Endodermal cell (in vitro differentiated cells): ENCODE results near the gene CCDC124. TPM values are rescaled to one million over a fixed set of nuclear protein-coding genes. Genes with fewer than 3 reads are reported as not detected.

ENCODE experiments used
- DNase-seq: peaks from one replicate; pipeline ENCODE4 v3.0.0-alpha.2; 2017
- H3K27ac ChIP-seq: 2 replicates; pipeline ENCODE4 v1.5.1; 2013; ENCODE audit warnings: mild to moderate bottlenecking, low read depth, low read length, moderate library complexity
- H3K27me3 ChIP-seq: 2 replicates; pipeline ENCODE4 v1.6.1; 2013; ENCODE audit warnings: mild to moderate bottlenecking, low read length, moderate library complexity; ENCODE audit not compliant: insufficient read depth, control insufficient read depth, poor library complexity, severe bottlenecking
- H3K36me3 ChIP-seq: 2 replicates; pipeline ENCODE4 v1.7.0; 2013; ENCODE audit warnings: mild to moderate bottlenecking, low read length, moderate library complexity; ENCODE audit not compliant: control insufficient read depth, insufficient read depth
- H3K4me1 ChIP-seq: one replicate; pipeline ENCODE4 v1.7.0; 2013; ENCODE audit warnings: low read length; ENCODE audit not compliant: control insufficient read depth, insufficient read depth
- H3K4me3 ChIP-seq: 2 replicates; pipeline ENCODE4 v1.5.1; 2013; ENCODE audit warnings: mild to moderate bottlenecking, low read length, moderate library complexity
- H3K9ac ChIP-seq: 2 replicates; pipeline ENCODE4 v1.6.1; 2013; ENCODE audit warnings: mild to moderate bottlenecking, low read length, moderate library complexity; ENCODE audit not compliant: poor library complexity, severe bottlenecking; ENCODE audit errors: extremely low read depth
- H3K9me3 ChIP-seq: 2 replicates; pipeline ENCODE4 v1.6.1; 2013; ENCODE audit warnings: mild to moderate bottlenecking, low read length, moderate library complexity; ENCODE audit not compliant: control insufficient read depth
- H3K27ac Mint-ChIP-seq: 2 replicates; pipeline ENCODE4 v1.8.0; 2020; ENCODE audit warnings: mixed read lengths
- H3K27me3 Mint-ChIP-seq: 2 replicates; pipeline ENCODE4 v1.8.0; 2021; ENCODE audit warnings: mild to moderate bottlenecking, mixed read lengths; ENCODE audit not compliant: insufficient read depth
- H3K36me3 Mint-ChIP-seq: 2 replicates; pipeline ENCODE4 v1.8.0; 2020; ENCODE audit warnings: low read depth, mixed read lengths
- H3K4me1 Mint-ChIP-seq: 2 replicates; pipeline ENCODE4 v1.8.0; 2020; ENCODE audit warnings: mixed read lengths
- H3K4me3 Mint-ChIP-seq: 2 replicates; pipeline ENCODE4 v1.8.0; 2020; ENCODE audit warnings: mild to moderate bottlenecking, moderate library complexity, mixed read lengths
- H3K9me3 Mint-ChIP-seq: 2 replicates; pipeline ENCODE4 v1.8.0; 2020; ENCODE audit warnings: mild to moderate bottlenecking, mixed read lengths
- CTCF ChIP-seq: fragments of 200-600 bp; sonication (generic); conservative IDR thresholded peaks from 2 replicates; pipeline ENCODE4 v1.5.0; 2021; ENCODE audit warnings: antibody characterized with exemption, mild to moderate bottlenecking
- WGBS, 2 experiments: methylation state at CpG; one replicate each; pipeline versions ENCODE4 v1.1.5 to v1.1.7; 2013; ENCODE audit warnings: missing lambda C conversion rate in 2 of 2, mixed read lengths in 1 of 2; ENCODE audit not compliant: insufficient coverage in 1 of 2, insufficient read length in 1 of 2; 5-methylcytosine and 5-hydroxymethylcytosine counted together
- total RNA-seq, 2 donors: library from RNA; stranded (reverse); fragmentation: NEBNext Ultra II Directional in 1 of 2; extraction: Animal tissue kit (Norgen Biotek cat#: 25700) in 1 of 2; gene quantifications; 2 replicates in 1 of 2; 3 replicates in 1 of 2; pipeline ENCODE4 v1.2.1, GENCODE V29; 2021

CCDC124 gene
- total RNA-seq, 2 donors from 2014 or later, result 129 to 143 TPM

DNA sequence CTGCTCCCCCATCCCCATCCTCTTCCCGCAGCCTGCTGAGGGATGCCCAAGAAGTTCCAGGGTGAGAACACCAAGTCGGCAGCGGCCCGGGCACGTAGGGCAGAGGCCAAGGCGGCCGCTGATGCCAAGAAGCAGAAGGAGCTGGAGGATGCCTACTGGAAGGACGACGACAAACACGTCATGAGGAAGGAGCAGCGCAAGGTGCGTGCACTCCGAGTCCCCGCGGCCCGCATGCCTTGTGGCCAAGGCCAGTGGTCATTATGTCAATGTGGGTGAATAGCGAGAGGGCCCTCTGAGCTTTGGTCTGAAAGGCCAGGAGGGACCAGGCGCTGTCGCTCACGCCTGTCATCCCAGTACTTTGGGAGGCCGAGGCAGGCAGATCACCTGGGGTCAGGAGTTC is 3.6 kb downstream of the CCDC124 start:
- H3K9ac ChIP-seq, result no peak overlapping the region
- WGBS, 2 experiments, result 97% methylated on average over 19 to 21 of the region's 21 CpGs
- Mint-ChIP-seq H3K4me1 (peaks cover 6% of the 10 kb centered on the region), H3K36me3 (peaks cover 32% of the 10 kb centered on the region), H3K27ac (no peak overlapping the region), H3K4me3 (no peak overlapping the region), H3K27me3 (no peaks in the 10 kb centered on the region), H3K9me3 (no peaks in the 10 kb centered on the region)
- H3K27me3 ChIP-seq, result no peaks in the 10 kb centered on the region
- H3K9me3 ChIP-seq, result no peaks in the 10 kb centered on the region
- DNase-seq, result no peak
- H3K27ac ChIP-seq, result no peak overlapping the region
- no peak overlapping the region for H3K4me3 ChIP-seq
- no peak for TF ChIP-seq CTCF
- H3K4me1 ChIP-seq, result no peaks in the 10 kb centered on the region
- H3K36me3 ChIP-seq, result peaks cover 22% of the 10 kb centered on the region

DNA sequence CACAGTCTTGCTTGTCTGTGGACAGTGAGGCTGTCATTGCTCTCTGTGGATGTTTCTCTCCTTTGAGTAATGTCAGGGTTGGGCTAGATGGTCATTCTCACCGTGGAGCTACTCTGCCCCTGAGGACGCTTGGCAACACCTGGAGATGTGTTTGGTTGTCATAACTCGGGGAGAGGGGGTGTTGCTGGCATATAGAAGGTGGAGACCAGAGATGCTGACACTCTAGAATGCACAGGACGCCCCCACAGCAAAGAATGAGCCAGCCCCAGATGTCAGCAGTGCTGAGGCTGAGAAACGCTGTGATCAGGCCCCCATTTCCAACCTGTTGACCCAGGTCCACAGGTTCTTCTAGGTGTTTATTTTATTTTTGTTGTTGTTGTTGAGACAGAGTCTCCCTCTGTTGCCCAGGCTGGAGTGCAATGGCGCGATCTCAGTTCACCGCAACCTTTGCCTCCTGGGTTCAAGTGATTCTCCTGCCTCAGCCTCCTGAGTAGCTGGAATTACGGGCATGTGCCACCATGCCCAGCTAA is 4.6 kb downstream of the CCDC124 start:
- H3K9ac ChIP-seq, result no peak overlapping the region
- no peak for TF ChIP-seq CTCF
- no peak overlapping the region for H3K27ac ChIP-seq
- no peak overlapping the region for H3K4me3 ChIP-seq
- no peak for DNase-seq
- Mint-ChIP-seq H3K27me3 (no peaks in the 10 kb centered on the region), H3K36me3 (peaks cover 35% of the 10 kb centered on the region), H3K9me3 (no peaks in the 10 kb centered on the region), H3K4me3 (no peak overlapping the region), H3K27ac (no peak overlapping the region), H3K4me1 (peaks cover 6% of the 10 kb centered on the region)
- H3K36me3 ChIP-seq, result peaks cover 22% of the 10 kb centered on the region
- H3K27me3 ChIP-seq, result no peaks in the 10 kb centered on the region
- H3K9me3 ChIP-seq, result no peaks in the 10 kb centered on the region
- WGBS, 2 experiments, result 91 to 92% methylated on average over 5 to 9 of the region's 9 CpGs
- H3K4me1 ChIP-seq, result no peaks in the 10 kb centered on the region

DNA sequence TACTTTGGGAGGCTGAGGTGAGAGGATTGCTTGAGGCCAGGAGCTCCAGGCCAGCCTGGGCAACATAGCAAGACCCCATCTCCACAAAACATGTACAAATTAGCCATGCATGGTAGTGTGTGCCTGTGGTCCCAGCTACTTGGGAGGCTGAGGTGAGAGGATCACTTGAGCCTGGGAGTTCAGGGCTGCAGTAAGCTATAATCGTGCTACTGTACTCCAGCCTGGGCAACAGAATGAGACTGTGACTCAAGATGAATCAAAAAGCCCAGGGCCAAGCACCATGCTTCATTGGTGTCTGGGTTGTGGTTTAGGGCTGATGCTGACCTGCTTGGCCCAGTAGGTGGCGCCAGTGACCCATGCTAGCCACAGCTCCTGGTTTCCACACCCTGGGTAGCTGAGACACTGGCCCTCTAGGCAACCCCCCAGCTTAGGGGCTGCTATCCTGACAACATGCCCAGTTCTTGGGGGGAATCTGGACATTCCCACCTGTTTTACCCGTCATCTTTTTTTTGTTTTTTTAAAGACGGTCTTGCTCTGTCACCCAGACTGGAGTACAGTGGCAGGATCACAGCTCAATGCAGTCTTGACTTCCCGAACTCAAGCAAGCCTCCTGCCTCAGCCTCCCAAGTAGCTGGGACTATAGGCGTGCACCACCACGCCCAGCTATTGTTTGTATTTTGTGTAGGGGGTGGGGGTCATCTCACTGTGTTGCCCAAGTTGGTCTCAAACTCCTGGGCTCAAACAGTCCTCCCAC is 5.5 kb downstream of the CCDC124 start:
- TF ChIP-seq CTCF, result peak; percentile 95
- Mint-ChIP-seq H3K27ac (no peak overlapping the region), H3K4me1 (peaks cover 6% of the 10 kb centered on the region), H3K4me3 (no peak overlapping the region), H3K27me3 (no peaks in the 10 kb centered on the region), H3K9me3 (no peaks in the 10 kb centered on the region), H3K36me3 (peaks cover 37% of the 10 kb centered on the region)
- Histone ChIP-seq H3K9me3 (no peaks in the 10 kb centered on the region), H3K27me3 (no peaks in the 10 kb centered on the region), H3K27ac (no peak overlapping the region), H3K4me1 (no peaks in the 10 kb centered on the region), H3K36me3 (peaks cover 22% of the 10 kb centered on the region), H3K4me3 (no peak overlapping the region), H3K9ac (no peak overlapping the region)
- WGBS, 2 experiments, result 65 to 75% methylated on average over 5 to 7 of the region's 7 CpGs
- DNase-seq, result peak; percentile 93
